ENCODE measurements around the gene TMEM238. TPM values are rescaled to one million over a fixed set of nuclear protein-coding genes. Genes with fewer than 3 reads are reported as not detected.

The TMEM238 gene
- polyA plus RNA-seq, 1 donor from 2014 or later: not detected

DNA sequence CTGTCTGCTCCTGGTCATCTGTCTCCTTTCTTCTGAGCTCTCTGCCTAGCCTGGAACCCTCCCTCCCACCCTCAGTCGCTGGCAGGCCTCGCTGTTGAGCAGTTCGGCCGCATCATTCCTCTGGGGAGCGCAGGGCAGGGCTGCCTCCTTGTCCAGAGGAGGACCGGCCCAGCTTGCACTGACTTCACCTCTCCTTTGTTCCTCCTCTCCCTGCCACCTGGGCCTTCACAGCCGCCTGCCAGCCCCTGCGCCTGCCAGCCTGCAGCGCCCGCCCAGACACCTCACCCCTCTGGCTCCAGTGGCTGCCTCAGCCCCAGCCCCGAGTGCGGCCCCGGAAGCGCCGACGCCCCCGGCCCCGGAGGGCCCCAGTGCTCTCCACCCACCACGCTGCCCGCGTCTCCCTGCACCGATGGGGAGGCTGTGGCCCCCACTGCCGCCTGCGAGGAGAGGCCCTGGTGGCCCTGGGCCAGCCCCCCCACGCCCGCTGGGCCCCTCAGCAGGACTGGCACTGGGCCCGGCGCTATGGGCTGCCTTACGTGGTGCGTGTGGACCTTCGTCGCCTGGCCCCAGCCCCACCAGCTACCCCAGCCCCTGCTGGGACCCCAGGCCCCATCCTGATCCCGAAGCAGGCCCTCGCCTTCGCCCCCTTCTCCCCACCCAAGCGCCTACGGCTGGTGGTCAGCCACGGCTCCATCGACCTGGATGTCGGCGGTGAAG is 37.2 kb downstream of the TMEM238 start:
- Histone ChIP-seq H3K4me2 (ENCODE audit: low read length) (no peak overlapping the region), H3K27me3 (ENCODE audit: insufficient read depth, low read depth, low read length) (peaks cover 7% of the 10 kb centered on the region), H3K4me3 (ENCODE audit: low read length) (no peak overlapping the region), H3F3A (ENCODE audit: insufficient read depth, low read length, poor library complexity, severe bottlenecking) (no peaks in the 10 kb centered on the region), H2AFZ (ENCODE audit: low read depth, low read length) (no peak overlapping the region), H3K9ac (ENCODE audit: low read length) (no peak overlapping the region), H3K9me2 (ENCODE audit: insufficient read depth, low read length) (no peaks in the 10 kb centered on the region), H3K36me3 (ENCODE audit: insufficient read depth, low read length) (no peaks in the 10 kb centered on the region), H4K20me1 (ENCODE audit: insufficient read depth) (no peaks in the 10 kb centered on the region), H3K79me2 (replicated peaks; ENCODE audit: insufficient read depth, low read length) (no peaks in the 10 kb centered on the region), H3K9me3 (ENCODE audit: low read length) (no peaks in the 10 kb centered on the region), H3K27ac (ENCODE audit: low read length) (no peak overlapping the region)
- TF ChIP-seq TAF1 (IDR thresholded peaks at IDR 0.05; ENCODE audit: low read depth) (no peak), EZH2 (IDR thresholded peaks at IDR 0.05; ENCODE audit: borderline replicate concordance, insufficient read depth, low read length, poor library complexity, severe bottlenecking) (no peak), POLR2AphosphoS5 (IDR thresholded peaks at IDR 0.05) (no peak), RAD21 (conservative IDR thresholded peaks at IDR 0.05) (no peak), MXI1 (conservative IDR thresholded peaks at IDR 0.05; ENCODE audit: poor library complexity, severe bottlenecking) (no peak), EP300 (conservative IDR thresholded peaks at IDR 0.05; ENCODE audit: poor library complexity, severe bottlenecking) (no peak), SMC3 (conservative IDR thresholded peaks at IDR 0.05; ENCODE audit: poor library complexity) (no peak)
- TF ChIP-seq, protein P1, sequence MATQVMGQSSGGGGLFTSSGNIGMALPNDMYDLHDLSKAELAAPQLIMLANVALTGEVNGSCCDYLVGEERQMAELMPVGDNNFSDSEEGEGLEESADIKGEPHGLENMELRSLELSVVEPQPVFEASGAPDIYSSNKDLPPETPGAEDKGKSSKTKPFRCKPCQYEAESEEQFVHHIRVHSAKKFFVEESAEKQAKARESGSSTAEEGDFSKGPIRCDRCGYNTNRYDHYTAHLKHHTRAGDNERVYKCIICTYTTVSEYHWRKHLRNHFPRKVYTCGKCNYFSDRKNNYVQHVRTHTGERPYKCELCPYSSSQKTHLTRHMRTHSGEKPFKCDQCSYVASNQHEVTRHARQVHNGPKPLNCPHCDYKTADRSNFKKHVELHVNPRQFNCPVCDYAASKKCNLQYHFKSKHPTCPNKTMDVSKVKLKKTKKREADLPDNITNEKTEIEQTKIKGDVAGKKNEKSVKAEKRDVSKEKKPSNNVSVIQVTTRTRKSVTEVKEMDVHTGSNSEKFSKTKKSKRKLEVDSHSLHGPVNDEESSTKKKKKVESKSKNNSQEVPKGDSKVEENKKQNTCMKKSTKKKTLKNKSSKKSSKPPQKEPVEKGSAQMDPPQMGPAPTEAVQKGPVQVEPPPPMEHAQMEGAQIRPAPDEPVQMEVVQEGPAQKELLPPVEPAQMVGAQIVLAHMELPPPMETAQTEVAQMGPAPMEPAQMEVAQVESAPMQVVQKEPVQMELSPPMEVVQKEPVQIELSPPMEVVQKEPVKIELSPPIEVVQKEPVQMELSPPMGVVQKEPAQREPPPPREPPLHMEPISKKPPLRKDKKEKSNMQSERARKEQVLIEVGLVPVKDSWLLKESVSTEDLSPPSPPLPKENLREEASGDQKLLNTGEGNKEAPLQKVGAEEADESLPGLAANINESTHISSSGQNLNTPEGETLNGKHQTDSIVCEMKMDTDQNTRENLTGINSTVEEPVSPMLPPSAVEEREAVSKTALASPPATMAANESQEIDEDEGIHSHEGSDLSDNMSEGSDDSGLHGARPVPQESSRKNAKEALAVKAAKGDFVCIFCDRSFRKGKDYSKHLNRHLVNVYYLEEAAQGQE (IDR thresholded peaks at IDR 0.05; ENCODE audit: borderline replicate concordance): no peak
- TF ChIP-seq, protein P2, sequence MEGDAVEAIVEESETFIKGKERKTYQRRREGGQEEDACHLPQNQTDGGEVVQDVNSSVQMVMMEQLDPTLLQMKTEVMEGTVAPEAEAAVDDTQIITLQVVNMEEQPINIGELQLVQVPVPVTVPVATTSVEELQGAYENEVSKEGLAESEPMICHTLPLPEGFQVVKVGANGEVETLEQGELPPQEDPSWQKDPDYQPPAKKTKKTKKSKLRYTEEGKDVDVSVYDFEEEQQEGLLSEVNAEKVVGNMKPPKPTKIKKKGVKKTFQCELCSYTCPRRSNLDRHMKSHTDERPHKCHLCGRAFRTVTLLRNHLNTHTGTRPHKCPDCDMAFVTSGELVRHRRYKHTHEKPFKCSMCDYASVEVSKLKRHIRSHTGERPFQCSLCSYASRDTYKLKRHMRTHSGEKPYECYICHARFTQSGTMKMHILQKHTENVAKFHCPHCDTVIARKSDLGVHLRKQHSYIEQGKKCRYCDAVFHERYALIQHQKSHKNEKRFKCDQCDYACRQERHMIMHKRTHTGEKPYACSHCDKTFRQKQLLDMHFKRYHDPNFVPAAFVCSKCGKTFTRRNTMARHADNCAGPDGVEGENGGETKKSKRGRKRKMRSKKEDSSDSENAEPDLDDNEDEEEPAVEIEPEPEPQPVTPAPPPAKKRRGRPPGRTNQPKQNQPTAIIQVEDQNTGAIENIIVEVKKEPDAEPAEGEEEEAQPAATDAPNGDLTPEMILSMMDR (IDR thresholded peaks at IDR 0.05; ENCODE audit: poor library complexity, severe bottlenecking): no peak

DNA sequence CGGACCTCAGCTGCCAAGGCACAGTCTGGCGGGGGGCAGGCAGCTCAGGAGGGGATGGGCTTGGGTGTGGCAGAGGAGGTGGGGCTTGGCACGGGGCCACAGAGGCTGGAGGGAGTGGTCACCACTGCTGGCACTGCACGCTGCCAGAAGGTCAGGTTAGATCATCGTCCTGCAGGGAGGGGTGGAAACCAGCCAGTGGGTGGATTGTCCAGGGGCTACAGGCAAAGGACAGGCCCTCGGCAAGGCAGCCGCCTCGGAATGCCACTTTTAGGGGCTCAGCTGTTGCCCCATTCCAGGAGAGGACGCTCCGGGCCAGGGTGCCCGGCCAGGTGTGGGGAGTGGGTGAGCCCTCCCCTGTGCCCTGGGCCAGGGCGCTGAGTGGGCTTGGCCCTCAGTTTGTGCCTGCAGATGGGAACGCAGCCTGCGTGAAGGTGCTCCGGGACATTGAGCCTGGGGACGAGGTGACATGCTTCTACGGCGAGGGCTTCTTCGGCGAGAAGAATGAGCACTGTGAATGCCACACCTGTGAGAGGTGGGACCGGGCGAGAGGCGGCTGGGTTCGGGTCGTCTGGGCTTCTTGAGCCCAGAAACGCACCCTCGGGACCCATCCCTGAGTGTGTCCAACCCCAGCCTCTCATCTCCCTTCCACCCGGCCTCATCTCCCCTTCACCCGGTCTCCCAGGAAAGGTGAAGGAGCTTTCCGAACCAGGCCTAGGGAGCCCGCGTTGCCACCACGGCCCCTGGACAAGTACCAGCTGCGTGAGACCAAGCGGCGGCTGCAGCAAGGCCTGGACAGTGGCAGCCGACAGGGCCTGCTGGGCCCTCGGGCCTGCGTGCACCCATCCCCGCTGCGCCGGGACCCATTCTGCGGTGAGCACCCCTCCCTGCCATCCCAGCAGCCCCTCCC is 38.0 kb downstream of the TMEM238 start:
- Histone ChIP-seq H3K36me3 (ENCODE audit: insufficient read depth, low read length) (no peaks in the 10 kb centered on the region), H3K9me2 (ENCODE audit: insufficient read depth, low read length) (no peaks in the 10 kb centered on the region)

More for the DNA sequence above, 38.0 kb downstream of the TMEM238 start:
- Histone ChIP-seq H3F3A (ENCODE audit: insufficient read depth, low read length, poor library complexity, severe bottlenecking) (no peaks in the 10 kb centered on the region), H4K20me1 (ENCODE audit: insufficient read depth) (peaks cover 5% of the 10 kb centered on the region), H3K4me2 (ENCODE audit: low read length) (no peak overlapping the region), H3K9me3 (ENCODE audit: low read length) (no peaks in the 10 kb centered on the region), H3K27ac (ENCODE audit: low read length) (no peak overlapping the region), H3K9ac (ENCODE audit: low read length) (no peak overlapping the region), H3K4me3 (ENCODE audit: low read length) (no peak overlapping the region), H3K27me3 (ENCODE audit: insufficient read depth, low read depth, low read length) (no peaks in the 10 kb centered on the region), H2AFZ (ENCODE audit: low read depth, low read length) (no peak overlapping the region), H3K79me2 (replicated peaks; ENCODE audit: insufficient read depth, low read length) (no peaks in the 10 kb centered on the region)
- TF ChIP-seq RAD21 (conservative IDR thresholded peaks at IDR 0.05) (no peak), SMC3 (conservative IDR thresholded peaks at IDR 0.05; ENCODE audit: poor library complexity) (no peak), TAF1 (IDR thresholded peaks at IDR 0.05; ENCODE audit: low read depth) (no peak), EZH2 (IDR thresholded peaks at IDR 0.05; ENCODE audit: borderline replicate concordance, insufficient read depth, low read length, poor library complexity, severe bottlenecking) (no peak), EP300 (conservative IDR thresholded peaks at IDR 0.05; ENCODE audit: poor library complexity, severe bottlenecking) (no peak), POLR2AphosphoS5 (IDR thresholded peaks at IDR 0.05) (no peak), MXI1 (conservative IDR thresholded peaks at IDR 0.05; ENCODE audit: poor library complexity, severe bottlenecking) (no peak)
- TF ChIP-seq, protein P1 (IDR thresholded peaks at IDR 0.05; ENCODE audit: borderline replicate concordance): no peak
- TF ChIP-seq, protein P2 (IDR thresholded peaks at IDR 0.05; ENCODE audit: poor library complexity, severe bottlenecking): no peak

Measured in neural cell (in vitro differentiated cells).